Smooth muscle cell (in vitro differentiated cells): Measurements from ENCODE around the gene TUBB4A. TPM values are rescaled to one million over a fixed set of nuclear protein-coding genes. Genes with fewer than 3 reads are reported as not detected.

Source experiments
- DNase-seq: peaks from one replicate; lab custom pipeline; 2025; ENCODE audit not compliant: unreplicated experiment; lab: John Stamatoyannopoulos, UW
- H2AFZ ChIP-seq: fragments of 200-600 bp; sonication (generic); 2 replicates; pipeline ENCODE4 v1.6.0; 2016; ENCODE audit warnings: antibody characterized with exemption, low read depth, mild to moderate bottlenecking
- H3F3A ChIP-seq: fragments of 200-600 bp; sonication (generic); 2 replicates; pipeline ENCODE4 v1.6.0; 2017; ENCODE audit warnings: antibody characterized with exemption, low read depth
- H3K27ac ChIP-seq: fragments of 200-600 bp; sonication (generic); 2 replicates; pipeline ENCODE4 v1.5.1; 2016; ENCODE audit warnings: low read depth, mild to moderate bottlenecking
- H3K27me3 ChIP-seq: fragments of 200-600 bp; sonication (generic); 2 replicates; pipeline ENCODE4 v1.6.1; 2016; ENCODE audit warnings: low read depth, mild to moderate bottlenecking
- H3K36me3 ChIP-seq: fragments of 200-600 bp; sonication (generic); 2 replicates; pipeline ENCODE4 v1.5.1; 2016; ENCODE audit warnings: low read depth
- H3K4me1 ChIP-seq: fragments of 200-600 bp; sonication (generic); 2 replicates; pipeline ENCODE4 v1.5.1; 2016; ENCODE audit warnings: low read depth
- H3K4me2 ChIP-seq: fragments of 200-600 bp; sonication (generic); 2 replicates; pipeline ENCODE4 v1.6.0; 2016; ENCODE audit warnings: mild to moderate bottlenecking
- H3K4me3 ChIP-seq: fragments of 200-600 bp; sonication (generic); 2 replicates; pipeline ENCODE4 v1.5.1; 2016; ENCODE audit warnings: mild to moderate bottlenecking
- H3K79me2 ChIP-seq: fragments of 200-600 bp; sonication (generic); 2 replicates; pipeline ENCODE4 v1.6.0; 2016; ENCODE audit warnings: low read depth, mild to moderate bottlenecking
- H3K9ac ChIP-seq: fragments of 200-600 bp; sonication (generic); 2 replicates; pipeline ENCODE4 v1.6.0; 2016; ENCODE audit warnings: low read depth
- H3K9me3 ChIP-seq: fragments of 200-600 bp; sonication (generic); replicated peaks from 2 replicates; pipeline ENCODE4 v1.5.1; 2016; ENCODE audit warnings: low read depth
- H4K20me1 ChIP-seq: fragments of 200-600 bp; sonication (generic); 2 replicates; pipeline ENCODE4 v1.6.0; 2016; ENCODE audit warnings: low read depth
- CTCF ChIP-seq: fragments of 200-600 bp; sonication (generic); IDR thresholded peaks from 2 replicates; pipeline ENCODE4 v1.5.1; 2017; ENCODE audit warnings: borderline replicate concordance, mild to moderate bottlenecking, antibody characterized with exemption; ENCODE audit not compliant: insufficient read depth, poor library complexity, severe bottlenecking
- WGBS: methylation state at CpG from one replicate; pipeline ENCODE4 v1.1.7; 2016; ENCODE audit warnings: low lambda C conversion rate; 5-methylcytosine and 5-hydroxymethylcytosine counted together
- polyA plus RNA-seq: library from polyadenylated mRNA; unstranded; fragments of >200 nt; fragmentation: Nextera tagmentation; extraction: Ambion mirVana; gene quantifications from 2 replicates; pipeline ENCODE4 v1.2.1, GENCODE V29; 2016
- total RNA-seq: library from RNA; depleted of rRNA; stranded (reverse); fragments of >200 nt; gene quantifications from 2 replicates; pipeline ENCODE4 v1.2.3, GENCODE V29; 2014

Gene TUBB4A
- total and polyA plus RNA-seq, 2 experiments from 2014 or later = not detected

DNA sequence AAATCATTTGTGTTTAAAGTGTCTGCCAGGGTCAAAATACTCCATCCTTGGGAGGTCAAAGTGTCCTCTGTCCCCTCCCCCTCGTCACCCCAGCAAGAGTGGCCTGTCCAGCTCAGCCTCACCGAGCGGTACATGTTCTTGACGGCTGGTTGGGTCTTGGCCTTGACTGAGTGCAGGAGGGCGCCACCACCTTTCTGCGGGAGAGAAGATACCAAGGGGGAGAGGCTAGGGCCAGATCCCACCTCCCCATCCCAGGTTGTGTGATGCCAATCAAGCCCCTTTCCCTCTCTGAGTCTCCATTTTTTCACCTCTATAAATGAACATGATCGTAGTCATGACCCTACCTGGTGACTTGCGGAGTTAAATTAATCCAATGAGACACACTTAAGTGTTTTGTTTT is 31.9 kb downstream of the TUBB4A start:
- peaks cover under 1% of the 10 kb centered on the region for H3K4me1 ChIP-seq
- no peak overlapping the region for H2AFZ ChIP-seq
- no peak overlapping the region for H3K4me3 ChIP-seq
- no peaks in the 10 kb centered on the region for H3K79me2 ChIP-seq
- H3K9ac ChIP-seq = no peak overlapping the region
- no peaks in the 10 kb centered on the region for H4K20me1 ChIP-seq
- H3K27ac ChIP-seq = no peak overlapping the region
- H3K36me3 ChIP-seq = no peaks in the 10 kb centered on the region
- no peaks in the 10 kb centered on the region for H3F3A ChIP-seq
- 90% methylated on average over 8 of the region's 8 CpGs for WGBS
- no peaks in the 10 kb centered on the region for H3K9me3 ChIP-seq
- no peak overlapping the region for H3K4me2 ChIP-seq
- TF ChIP-seq CTCF = no peak
- H3K27me3 ChIP-seq = peaks cover 16% of the 10 kb centered on the region
- no peak for DNase-seq

GRCh38 chr19:6467384-6467783 is 34.7 kb downstream of the TUBB4A start:
- Histone ChIP-seq H2AFZ (no peak overlapping the region), H4K20me1 (no peaks in the 10 kb centered on the region), H3F3A (no peaks in the 10 kb centered on the region), H3K9me3 (no peaks in the 10 kb centered on the region), H3K36me3 (no peaks in the 10 kb centered on the region), H3K27me3 (peaks cover 26% of the 10 kb centered on the region), H3K4me1 (no peaks in the 10 kb centered on the region), H3K27ac (no peak overlapping the region), H3K4me2 (no peak overlapping the region), H3K79me2 (no peaks in the 10 kb centered on the region), H3K4me3 (no peak overlapping the region), H3K9ac (no peak overlapping the region)
- WGBS = 95% methylated on average over 8 of the region's 8 CpGs
- no peak for DNase-seq
- no peak for TF ChIP-seq CTCF

- no peak overlapping the region for H3K27ac ChIP-seq
- no peaks in the 10 kb centered on the region for H4K20me1 ChIP-seq
- no peaks in the 10 kb centered on the region for H3K4me1 ChIP-seq
- no peaks in the 10 kb centered on the region for H3K9me3 ChIP-seq
- no peak overlapping the region for H3K9ac ChIP-seq
- no peak for TF ChIP-seq CTCF
- H3F3A ChIP-seq = no peaks in the 10 kb centered on the region
- no peak overlapping the region for H2AFZ ChIP-seq
- 94% methylated on average over 21 of the region's 21 CpGs for WGBS
- peaks cover 26% of the 10 kb centered on the region for H3K27me3 ChIP-seq
- H3K36me3 ChIP-seq = no peaks in the 10 kb centered on the region
- DNase-seq = no peak
- no peak overlapping the region for H3K4me3 ChIP-seq
- no peak overlapping the region for H3K4me2 ChIP-seq
- H3K79me2 ChIP-seq = no peaks in the 10 kb centered on the region
These were observed 35.4 kb downstream of the TUBB4A start for GRCh38 chr19:6466526-6467248.

- Histone ChIP-seq H3K79me2 (no peaks in the 10 kb centered on the region), H3K4me2 (no peak overlapping the region), H3K27ac (no peak overlapping the region), H3F3A (no peaks in the 10 kb centered on the region), H3K36me3 (no peaks in the 10 kb centered on the region), H3K9ac (no peak overlapping the region), H3K27me3 (peaks cover 26% of the 10 kb centered on the region), H4K20me1 (no peaks in the 10 kb centered on the region), H3K9me3 (no peaks in the 10 kb centered on the region), H3K4me3 (peak overlapping the region; percentile 46), H3K4me1 (no peaks in the 10 kb centered on the region), H2AFZ (no peak overlapping the region)
- no peak for TF ChIP-seq CTCF
- WGBS = 96% methylated on average over 8 of the region's 8 CpGs
- DNase-seq = no peak
These were observed 36.4 kb downstream of the TUBB4A start for GRCh38 chr19:6465663-6466062.
